ENCODE measurements around the gene ZBTB25. TPM values are rescaled to one million over a fixed set of nuclear protein-coding genes. Genes with fewer than 3 reads are reported as not detected.

ZBTB25 gene
- total and polyA plus RNA-seq, 10 of the 15 experiments (the other 5 are each of a cell fraction or from before 2014, with no cell fraction given), result 4.1 to 33.9 (median 9.7) TPM

GRCh38 chr14:64509036-64509435 lies 5.4 kb upstream of the ZBTB25 start:
- no peak for ATAC-seq
- peak overlapping the region; percentile 93 for H3K4me2 ChIP-seq (ENCODE audit: control insufficient read depth, insufficient read depth)
- H3K27me3 ChIP-seq (replicated peaks in 1 of 2; ENCODE audit: control insufficient read depth in 2 of 2, insufficient read depth in 2 of 2, low read length in 1 of 2), result no peaks in the 10 kb centered on the region
- H3K36me3 ChIP-seq (ENCODE audit: control insufficient read depth in 2 of 2, insufficient read depth in 2 of 2, low read length in 1 of 2), result peaks cover 0 to 11% of the 10 kb centered on the region in 2 experiments; a peak in 3 of 4 replicates
- no peaks in the 10 kb centered on the region for H3K9me3 ChIP-seq (replicated peaks; ENCODE audit: control insufficient read depth, insufficient read depth, low read length)
- in situ Hi-C loops (cut with MboI), result no loop called here
- ChIA-PET POLR2A (interaction anchor here (0.5 to 3.0 kb wide), 4 partner anchors 7 to 150 kb away, joined by 8 to 19 read pairs (median 8); partner anchors contain the start of gene MTHFD1), SMC1A (ENCODE audit: uncharacterized antibody, unreplicated experiment) (interaction anchor here (0.7 to 5.0 kb wide), 18 partner anchors 7 to 1042 kb away, joined by 3 to 40 read pairs (median 6); partner anchors contain the start of gene MTHFD1), RAD21 (ENCODE audit: unreplicated experiment) (interaction anchor here (1.0 to 4.2 kb wide), 14 partner anchors 8 to 383 kb away, joined by 3 to 24 read pairs (median 4); partner anchors contain the start of gene MTHFD1), CTCF (interaction anchor here (0.9 to 6.3 kb wide), 14 partner anchors 13 to 164 kb away, joined by 3 to 63 read pairs (median 6); partner anchors contain the start of gene MTHFD1)
- DNase-seq (ENCODE audit: low read depth, low spot score), result no peak
- peaks cover 97% of the 10 kb centered on the region for H3K79me2 ChIP-seq (ENCODE audit: control insufficient read depth, insufficient read depth, low read length)
- peak overlapping the region; percentile 26; the same call in 1 of the 2 replicates for H3K9ac ChIP-seq (ENCODE audit: control insufficient read depth, insufficient read depth, low read length)
- no peak for FAIRE-seq
- BruUV-seq (replicated peaks), result no TSS peak
- intact Hi-C loops (cut with micrococcal nuclease; ENCODE audit: unreplicated experiment), result loop anchor here (2.0 to 5.0 kb wide), 3 partner anchors 64 to 172 kb away; no protein-coding TSS in a partner anchor
- TF ChIP-seq CHD1 (IDR thresholded peaks at IDR 0.05; ENCODE audit: low read depth, low read length) (no peak), ASH2L (IDR thresholded peaks at IDR 0.05; ENCODE audit: borderline replicate concordance, low read depth) (no peak), MLLT1 (IDR thresholded peaks at IDR 0.05) (peak; percentile 75)
- H3K4me1 ChIP-seq (ENCODE audit: control insufficient read depth, insufficient read depth, low read length), result peaks cover 22% of the 10 kb centered on the region
- H3K4me3 ChIP-seq, result peak overlapping the region; percentile 41; the same call in 1 of the 2 replicates
- H3K27ac ChIP-seq (ENCODE audit: control insufficient read depth, insufficient read depth), result peak overlapping the region; percentile 54
- H2AFZ ChIP-seq (ENCODE audit: control insufficient read depth, low read depth, low read length), result no peak overlapping the region
- 9% methylated on average over 8 of the region's 8 CpGs for WGBS (ENCODE audit: insufficient coverage, insufficient replicate concordance, low lambda C conversion rate, missing lambda C conversion rate)
- peaks cover 5% of the 10 kb centered on the region for H4K20me1 ChIP-seq (ENCODE audit: control insufficient read depth, insufficient read depth)

Measured in GM12878 (cell line).